AG10803 (cell line): ENCODE data around the gene WNT5B.
A peak's percentile ranks its signal among the peaks of the same experiment; 100 is the strongest.
"Not testable (repeated sequence)": the region's sequence is repeated elsewhere in the genome, so short reads cannot be mapped to it uniquely, and the experiment has no call there.

Experiments
- DNase-seq: peaks from one replicate; pipeline ENCODE4 v3.0.0; 2010; ENCODE audit warnings: low read depth
- H3K4me3 ChIP-seq: 2 replicates; pipeline ENCODE4 v1.5.1; 2011; ENCODE audit warnings: mild to moderate bottlenecking, low read length, control low read depth
- TF ChIP-seq, protein P1 (sequence below): conservative IDR thresholded peaks from 2 replicates; pipeline ENCODE4 v1.5.1; 2011; ENCODE audit warnings: mild to moderate bottlenecking, low read length, control low read depth, inconsistent platforms

WNT5B gene

GRCh38 chr12:1691123-1692007, 62.3 kb downstream of the WNT5B start:
- peak; percentile 23 for DNase-seq
- H3K4me3 ChIP-seq, result peak overlapping the region; percentile 89

DNA sequence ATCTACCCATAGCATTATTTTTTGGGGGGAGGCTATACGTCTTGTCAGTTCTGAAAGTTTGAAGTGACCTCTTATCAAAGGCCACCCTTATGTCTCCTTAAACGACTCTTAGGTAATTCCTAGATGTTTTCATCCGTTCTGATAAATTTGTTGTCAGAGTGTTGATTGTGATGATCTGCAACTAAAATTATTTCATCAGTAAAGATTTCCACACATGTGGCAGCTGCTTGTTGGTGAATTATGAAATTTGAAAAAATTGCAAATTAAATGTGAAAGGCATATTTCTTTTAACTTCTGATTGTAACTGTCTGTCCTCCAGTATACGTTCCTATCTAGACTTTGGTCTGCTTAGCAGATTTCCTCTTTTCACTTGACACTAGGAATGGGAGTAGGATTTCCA, 63.2 kb downstream of the WNT5B start:
- DNase-seq, result no peak
- H3K4me3 ChIP-seq, result peak overlapping the region; percentile 89
- TF ChIP-seq, protein P1, sequence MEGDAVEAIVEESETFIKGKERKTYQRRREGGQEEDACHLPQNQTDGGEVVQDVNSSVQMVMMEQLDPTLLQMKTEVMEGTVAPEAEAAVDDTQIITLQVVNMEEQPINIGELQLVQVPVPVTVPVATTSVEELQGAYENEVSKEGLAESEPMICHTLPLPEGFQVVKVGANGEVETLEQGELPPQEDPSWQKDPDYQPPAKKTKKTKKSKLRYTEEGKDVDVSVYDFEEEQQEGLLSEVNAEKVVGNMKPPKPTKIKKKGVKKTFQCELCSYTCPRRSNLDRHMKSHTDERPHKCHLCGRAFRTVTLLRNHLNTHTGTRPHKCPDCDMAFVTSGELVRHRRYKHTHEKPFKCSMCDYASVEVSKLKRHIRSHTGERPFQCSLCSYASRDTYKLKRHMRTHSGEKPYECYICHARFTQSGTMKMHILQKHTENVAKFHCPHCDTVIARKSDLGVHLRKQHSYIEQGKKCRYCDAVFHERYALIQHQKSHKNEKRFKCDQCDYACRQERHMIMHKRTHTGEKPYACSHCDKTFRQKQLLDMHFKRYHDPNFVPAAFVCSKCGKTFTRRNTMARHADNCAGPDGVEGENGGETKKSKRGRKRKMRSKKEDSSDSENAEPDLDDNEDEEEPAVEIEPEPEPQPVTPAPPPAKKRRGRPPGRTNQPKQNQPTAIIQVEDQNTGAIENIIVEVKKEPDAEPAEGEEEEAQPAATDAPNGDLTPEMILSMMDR, result no peak

More at GRCh38 chr12:1691123-1692007, 62.3 kb downstream of the WNT5B start:
- TF ChIP-seq, protein P1, result no peak

DNA sequence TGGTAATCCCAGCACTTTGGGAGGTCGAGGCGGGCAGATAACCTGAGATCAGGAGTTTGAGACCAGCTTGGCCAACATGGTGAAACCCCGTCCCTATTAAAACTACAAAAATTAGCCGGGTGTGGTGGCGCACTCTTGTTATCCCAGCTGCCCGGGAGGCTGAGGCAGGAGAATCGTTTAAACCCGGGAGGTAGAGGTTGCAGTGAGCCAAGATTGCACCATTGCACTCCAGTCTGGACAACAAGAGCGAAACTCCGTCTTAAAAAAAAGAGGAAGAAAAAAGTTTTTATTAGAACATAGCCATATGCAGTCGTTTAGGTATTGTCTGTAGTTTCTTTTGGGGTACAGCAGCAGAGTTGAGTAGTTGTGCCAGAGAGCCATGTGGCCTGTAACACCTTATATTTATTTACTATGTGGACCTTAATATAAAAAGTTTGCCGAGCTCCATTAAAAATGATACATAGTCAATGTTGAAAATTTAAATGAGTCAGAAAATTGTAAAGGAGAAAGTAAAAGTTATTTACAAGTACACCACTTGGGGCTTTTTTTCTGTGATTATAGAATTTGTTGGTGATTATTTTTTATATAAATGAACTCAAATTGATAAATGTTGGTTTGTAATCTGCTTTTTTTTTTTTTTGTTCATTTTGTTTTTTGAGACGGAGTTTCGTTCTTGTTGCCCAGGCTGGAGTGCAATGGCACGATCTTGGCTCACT, 64.0 kb downstream of the WNT5B start:
- DNase-seq, result no peak
- no peak overlapping the region for H3K4me3 ChIP-seq
- TF ChIP-seq, protein P1, result no peak

DNA sequence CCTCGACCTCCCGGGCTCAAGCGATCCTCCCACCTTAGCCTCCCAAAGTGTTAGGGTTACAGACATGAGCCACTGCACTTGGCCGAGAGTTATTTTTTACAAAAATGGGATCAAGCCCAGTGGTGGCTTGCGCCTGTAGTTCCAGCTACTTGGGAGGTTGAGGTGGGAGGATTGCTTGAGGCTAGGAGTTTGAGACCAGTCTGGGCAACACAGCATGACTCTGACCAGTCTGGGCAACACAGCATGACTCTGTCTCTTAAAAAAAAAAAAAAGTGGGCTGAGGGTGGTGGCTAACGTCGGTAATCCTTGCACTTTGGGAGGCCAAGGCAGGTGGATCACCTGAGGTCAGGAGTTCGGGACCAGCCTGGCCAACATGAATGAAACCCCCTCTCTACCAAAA, 66.1 kb downstream of the WNT5B start:
- H3K4me3 ChIP-seq, result not testable (repeated sequence)

DNA sequence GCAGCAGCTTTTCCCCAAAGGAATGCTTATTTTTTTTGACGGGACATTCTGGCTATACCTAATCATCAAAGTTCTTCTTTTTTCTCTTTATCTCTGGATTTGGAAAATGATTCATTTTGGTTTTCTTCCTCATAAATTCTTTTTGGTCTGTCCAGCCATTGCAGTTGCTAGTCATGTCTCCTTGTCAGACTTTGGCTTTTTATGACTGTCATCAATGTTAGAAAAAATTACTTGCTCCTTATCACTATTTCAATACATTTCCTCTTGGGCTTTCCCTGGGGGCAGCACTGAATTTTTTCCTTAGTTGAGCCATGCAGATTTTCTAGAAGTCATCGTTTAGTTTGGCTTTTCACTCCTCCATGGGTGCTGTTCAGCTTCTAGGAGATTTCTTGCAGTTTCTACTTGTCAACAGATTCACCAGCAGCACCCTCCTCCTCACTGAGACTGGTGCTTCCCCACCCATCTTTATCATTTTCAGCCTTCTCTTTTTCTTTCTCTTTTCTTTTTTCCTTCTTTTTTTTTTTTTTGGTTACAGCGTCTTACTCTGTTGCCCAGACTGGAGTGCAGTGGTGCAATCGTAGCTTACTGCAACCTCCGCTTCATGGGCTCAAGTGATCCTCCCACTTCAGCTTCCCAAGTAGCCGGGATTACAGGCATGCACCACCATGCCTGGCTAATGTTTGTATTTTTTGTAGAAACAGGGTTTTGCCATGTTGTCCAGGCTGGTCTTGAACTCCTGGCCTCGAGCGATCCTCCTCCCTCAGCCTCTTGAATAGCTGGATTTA, 67.0 kb downstream of the WNT5B start:
- TF ChIP-seq, protein P1, result no peak
- no peak for DNase-seq
- H3K4me3 ChIP-seq, result no peak overlapping the region

More for the DNA sequence above, 66.1 kb downstream of the WNT5B start:
- not testable (repeated sequence) for DNase-seq

GRCh38 chr12:1696800-1697199, 67.8 kb downstream of the WNT5B start:
- TF ChIP-seq, protein P1, result no peak
- no peak for DNase-seq

More at GRCh38 chr12:1696800-1697199, 67.8 kb downstream of the WNT5B start:
- no peak overlapping the region for H3K4me3 ChIP-seq
